Subcutaneous abdominal adipose tissue (tissue), 5 donors: ENCODE measurements around the gene ELL.

Source experiments
- H3K27ac ChIP-seq: one replicate; pipeline ENCODE4 v1.7.0; 2013; ENCODE audit warnings: low read depth, mild to moderate bottlenecking, inconsistent platforms, low read length, moderate library complexity
- H3K27me3 ChIP-seq, 5 donors: one replicate each; pipeline ENCODE4 v1.7.0; 2013; ENCODE audit warnings: low read length in 5 of 5, inconsistent platforms in 1 of 5; ENCODE audit not compliant: control insufficient read depth in 5 of 5, insufficient read depth in 4 of 5
- H3K36me3 ChIP-seq, 5 donors: one replicate each; pipeline ENCODE4 v1.7.0; 2013; ENCODE audit warnings: low read length in 5 of 5; ENCODE audit not compliant: control insufficient read depth in 5 of 5, insufficient read depth in 5 of 5
- H3K4me1 ChIP-seq, 5 donors: one replicate each; pipeline ENCODE4 v1.7.0; 2013; ENCODE audit warnings: low read length in 5 of 5, mild to moderate bottlenecking in 3 of 5, moderate library complexity in 1 of 5; ENCODE audit not compliant: control insufficient read depth in 5 of 5, insufficient read depth in 5 of 5
- H3K4me3 ChIP-seq, 5 donors: one replicate each; pipeline ENCODE4 v1.7.0; 2013; ENCODE audit warnings: low read length in 5 of 5, low read depth in 1 of 5
- H3K9ac ChIP-seq, 5 donors: one replicate each; pipeline ENCODE4 v1.7.0; 2013; ENCODE audit warnings: low read length in 5 of 5, mild to moderate bottlenecking in 4 of 5, moderate library complexity in 3 of 5
- H3K9me3 ChIP-seq, 5 donors: one replicate each; pipeline ENCODE4 v1.7.0; 2013; ENCODE audit warnings: low read length in 5 of 5; ENCODE audit not compliant: control insufficient read depth in 5 of 5
- donor health status: healthy.
- donor health status: healthy.
- donor health status: healthy.
- donor health status: healthy.
- donor health status: healthy.

The ELL gene

DNA sequence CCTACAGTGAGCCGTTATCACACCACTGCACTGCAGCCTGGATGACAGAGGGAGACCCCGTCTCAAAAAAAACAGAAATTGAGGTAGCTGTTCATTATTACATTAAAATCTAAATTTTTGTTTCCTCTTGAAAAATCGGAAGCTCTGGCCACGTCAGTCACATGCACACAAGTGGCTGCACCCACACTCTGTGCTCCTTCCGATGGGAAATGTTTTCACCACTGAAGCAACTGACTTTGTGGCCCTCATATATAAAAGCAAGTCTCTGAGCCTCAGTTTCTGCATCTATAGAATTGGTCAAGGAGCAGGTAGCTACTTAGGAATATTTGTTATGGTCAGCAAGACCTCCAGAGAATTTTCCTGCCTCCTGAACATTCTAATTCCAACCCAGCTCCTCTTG, 128.9 kb downstream of the ELL start:
- H3K4me3 ChIP-seq = peak overlapping the region in 1 of 5 donors; percentile 22
- peaks cover 5 to 19% (median 15%) of the 10 kb centered on the region in 5 donors for H3K27me3 ChIP-seq
- H3K4me1 ChIP-seq = peaks cover 2 to 32% (median 12%) of the 10 kb centered on the region in 5 donors
- H3K27ac ChIP-seq = no peak overlapping the region
- H3K36me3 ChIP-seq = peaks cover 0 to 12% (median 0%) of the 10 kb centered on the region in 5 donors
- H3K9ac ChIP-seq = no peak overlapping the region
- H3K9me3 ChIP-seq = no peaks in the 10 kb centered on the region
